ENCODE results near the gene SLF2. TPM values are rescaled to one million over a fixed set of nuclear protein-coding genes. Genes with fewer than 3 reads are reported as not detected.

SLF2 gene
- total RNA-seq, 1 donor, result 39.1 TPM

DNA sequence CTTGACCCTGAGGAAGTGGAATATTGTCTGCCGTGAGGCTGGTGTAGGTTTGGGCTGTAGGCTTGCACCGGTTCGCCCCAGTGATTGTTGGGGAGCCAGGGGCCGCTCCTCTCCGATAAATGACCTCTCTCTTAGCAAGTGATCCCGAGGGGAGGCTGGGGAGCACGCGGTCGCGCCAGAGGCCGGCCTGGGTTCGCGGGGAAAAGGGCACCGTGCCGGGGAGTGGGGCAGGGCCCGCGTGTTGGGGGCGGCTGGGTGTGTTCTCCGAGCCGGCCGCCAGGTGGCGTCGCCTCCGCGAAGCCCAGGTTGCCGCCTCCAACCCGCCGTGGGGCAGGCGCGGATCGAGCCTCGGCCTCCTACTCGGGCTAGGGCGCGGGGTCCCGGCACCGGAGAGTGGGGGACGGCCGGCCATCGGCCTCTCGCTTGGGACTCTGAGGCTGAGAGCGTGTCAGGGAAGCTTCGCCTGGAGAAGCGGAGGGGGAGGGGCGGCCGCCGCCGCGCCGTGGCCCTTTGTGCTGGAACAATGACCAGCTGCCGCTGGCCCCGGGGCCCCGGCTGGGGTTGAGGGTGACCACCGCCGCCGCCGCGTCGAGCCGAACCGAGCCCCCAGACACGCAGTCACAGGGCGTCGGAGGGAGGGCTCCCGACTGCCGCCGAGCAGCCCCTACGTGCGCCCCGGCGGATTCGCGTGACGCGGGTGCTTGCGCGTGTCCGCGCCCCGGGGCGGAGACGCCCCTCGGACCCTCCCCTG is 86.4 kb downstream of the SLF2 start:
- H3K4me2 ChIP-seq (ENCODE audit: insufficient read depth, low read length), result peak overlapping the region; percentile 99
- peak overlapping the region; percentile 99 for H3K27ac ChIP-seq (ENCODE audit: low read depth, low read length)
- H4K20me1 ChIP-seq (ENCODE audit: insufficient read depth, low read length), result peaks cover 27% of the 10 kb centered on the region
- H3K9me3 ChIP-seq (ENCODE audit: low read depth, low read length), result no peaks in the 10 kb centered on the region
- TF ChIP-seq, protein P1, sequence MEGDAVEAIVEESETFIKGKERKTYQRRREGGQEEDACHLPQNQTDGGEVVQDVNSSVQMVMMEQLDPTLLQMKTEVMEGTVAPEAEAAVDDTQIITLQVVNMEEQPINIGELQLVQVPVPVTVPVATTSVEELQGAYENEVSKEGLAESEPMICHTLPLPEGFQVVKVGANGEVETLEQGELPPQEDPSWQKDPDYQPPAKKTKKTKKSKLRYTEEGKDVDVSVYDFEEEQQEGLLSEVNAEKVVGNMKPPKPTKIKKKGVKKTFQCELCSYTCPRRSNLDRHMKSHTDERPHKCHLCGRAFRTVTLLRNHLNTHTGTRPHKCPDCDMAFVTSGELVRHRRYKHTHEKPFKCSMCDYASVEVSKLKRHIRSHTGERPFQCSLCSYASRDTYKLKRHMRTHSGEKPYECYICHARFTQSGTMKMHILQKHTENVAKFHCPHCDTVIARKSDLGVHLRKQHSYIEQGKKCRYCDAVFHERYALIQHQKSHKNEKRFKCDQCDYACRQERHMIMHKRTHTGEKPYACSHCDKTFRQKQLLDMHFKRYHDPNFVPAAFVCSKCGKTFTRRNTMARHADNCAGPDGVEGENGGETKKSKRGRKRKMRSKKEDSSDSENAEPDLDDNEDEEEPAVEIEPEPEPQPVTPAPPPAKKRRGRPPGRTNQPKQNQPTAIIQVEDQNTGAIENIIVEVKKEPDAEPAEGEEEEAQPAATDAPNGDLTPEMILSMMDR (IDR thresholded peaks at IDR 0.05; ENCODE audit: extremely low read depth, low read depth, low read length), result peak; percentile 64
- H3K27me3 ChIP-seq (ENCODE audit: insufficient read depth, low read length), result no peaks in the 10 kb centered on the region
- DNase-seq (ENCODE audit: insufficient read length, low spot score, missing footprints), result peak; percentile 99
- H3K4me1 ChIP-seq (ENCODE audit: insufficient read depth, low read length), result peaks cover 38% of the 10 kb centered on the region
- peak overlapping the region; percentile 88 for H3K4me3 ChIP-seq (ENCODE audit: insufficient read depth, low read length)
- H3K36me3 ChIP-seq (ENCODE audit: insufficient read depth, low read length), result peaks cover 21% of the 10 kb centered on the region
- peak overlapping the region; percentile 80 for H2AFZ ChIP-seq (ENCODE audit: low read length)
- H3K79me2 ChIP-seq (ENCODE audit: insufficient read depth, low read length), result peaks cover 44% of the 10 kb centered on the region

DNA sequence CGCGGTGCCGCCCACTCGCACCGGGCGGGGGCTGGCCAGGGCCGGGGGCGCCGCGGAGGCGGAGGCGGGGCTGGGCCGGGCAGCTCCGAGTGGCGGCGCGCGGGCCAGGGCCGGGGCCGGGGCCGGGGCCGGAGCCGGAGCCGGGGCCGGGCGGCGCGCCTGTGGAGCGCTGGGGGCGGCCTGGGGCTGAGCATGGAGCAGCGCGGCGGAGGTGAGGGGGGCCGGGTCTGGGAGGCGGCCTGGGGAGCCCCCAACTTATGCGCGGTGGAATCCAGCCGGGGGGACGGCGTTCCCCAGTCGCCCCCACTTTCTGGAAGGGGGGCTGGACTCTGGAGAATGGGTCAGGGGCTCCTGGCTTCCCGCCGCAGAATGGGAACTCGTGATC is 87.0 kb downstream of the SLF2 start, which contains the start of gene LZTS2:
Gene LZTS2 (plus strand): TSS at position 67 of the 385 bp plus-strand sequence. CDS start 2,731 bp downstream, outside the sequence.
- Histone ChIP-seq H3K27me3 (ENCODE audit: insufficient read depth, low read length) (no peaks in the 10 kb centered on the region), H3K79me2 (ENCODE audit: insufficient read depth, low read length) (peaks cover 49% of the 10 kb centered on the region), H3K4me2 (ENCODE audit: insufficient read depth, low read length) (peak within 1 kb of the TSS; percentile 99), H3K4me3 (ENCODE audit: insufficient read depth, low read length) (peak within 1 kb of the TSS; percentile 88), H3K9me3 (ENCODE audit: low read depth, low read length) (no peaks in the 10 kb centered on the region), H3K27ac (ENCODE audit: low read depth, low read length) (peak within 1 kb of the TSS; percentile 99), H3K4me1 (ENCODE audit: insufficient read depth, low read length) (peaks cover 38% of the 10 kb centered on the region), H2AFZ (ENCODE audit: low read length) (peak within 1 kb of the TSS; percentile 80), H3K36me3 (ENCODE audit: insufficient read depth, low read length) (peaks cover 23% of the 10 kb centered on the region), H4K20me1 (ENCODE audit: insufficient read depth, low read length) (peaks cover 30% of the 10 kb centered on the region)
- TF ChIP-seq, protein P1 (IDR thresholded peaks at IDR 0.05; ENCODE audit: extremely low read depth, low read depth, low read length), result no peak
- no peak for DNase-seq (ENCODE audit: insufficient read length, low spot score, missing footprints)

DNA sequence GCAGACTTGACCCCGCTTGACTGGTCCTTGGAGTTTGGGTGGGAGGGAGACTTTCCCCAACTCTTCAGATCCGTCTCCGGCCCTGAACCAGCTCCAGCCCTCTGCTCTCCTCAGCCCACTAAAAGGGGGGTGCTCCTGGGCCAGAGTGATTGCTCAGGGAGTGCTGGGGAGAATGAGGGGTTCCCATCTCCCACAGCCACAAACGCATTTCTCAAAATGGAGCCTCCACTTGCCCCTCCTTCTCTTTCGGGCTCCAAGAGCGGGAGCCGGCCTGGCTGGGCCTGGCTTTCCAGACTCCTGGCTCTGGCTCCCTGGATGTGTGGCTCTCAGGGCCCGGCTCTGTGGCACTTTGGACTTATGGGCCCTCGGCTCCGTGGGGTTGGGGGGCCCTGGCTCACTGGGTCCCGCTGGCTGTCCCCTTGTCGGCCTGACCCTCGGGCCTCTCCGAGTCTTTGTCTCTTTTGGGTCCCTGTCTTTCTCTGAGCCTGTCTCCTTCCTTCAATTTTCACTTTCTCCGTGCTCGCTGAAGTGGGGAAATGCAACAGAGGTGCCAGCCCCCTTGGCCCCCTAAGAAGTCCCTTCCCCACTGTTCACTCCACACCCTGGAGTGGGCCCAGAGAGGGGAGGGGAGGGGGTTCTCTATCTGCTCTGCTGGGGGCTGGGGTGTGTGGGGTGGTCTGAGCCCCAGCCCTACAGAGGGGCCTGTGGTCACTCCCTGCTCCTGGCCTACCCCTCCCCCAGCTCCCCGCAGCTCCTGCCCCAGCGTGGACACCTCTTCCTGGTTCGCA is 87.6 kb downstream of the SLF2 start:
- H3K4me2 ChIP-seq (ENCODE audit: insufficient read depth, low read length), result peak overlapping the region; percentile 80
- H3K9me3 ChIP-seq (ENCODE audit: low read depth, low read length), result no peaks in the 10 kb centered on the region
- peaks cover 38% of the 10 kb centered on the region for H3K4me1 ChIP-seq (ENCODE audit: insufficient read depth, low read length)
- H2AFZ ChIP-seq (ENCODE audit: low read length), result peak overlapping the region; percentile 73
- H3K27me3 ChIP-seq (ENCODE audit: insufficient read depth, low read length), result no peaks in the 10 kb centered on the region
- H3K27ac ChIP-seq (ENCODE audit: low read depth, low read length), result peak overlapping the region; percentile 93
- H3K36me3 ChIP-seq (ENCODE audit: insufficient read depth, low read length), result peaks cover 27% of the 10 kb centered on the region
- peak overlapping the region; percentile 88 for H3K4me3 ChIP-seq (ENCODE audit: insufficient read depth, low read length)
- peaks cover 35% of the 10 kb centered on the region for H4K20me1 ChIP-seq (ENCODE audit: insufficient read depth, low read length)
- TF ChIP-seq, protein P1 (IDR thresholded peaks at IDR 0.05; ENCODE audit: extremely low read depth, low read depth, low read length), result no peak
- peaks cover 55% of the 10 kb centered on the region for H3K79me2 ChIP-seq (ENCODE audit: insufficient read depth, low read length)
- DNase-seq (ENCODE audit: insufficient read length, low spot score, missing footprints), result peak; percentile 96

Data from osteoblast (primary cell).